Loucy (cell line): Measurements from ENCODE around the gene WDR7.

Source experiments
- H2AFZ ChIP-seq: fragments of 200-600 bp; sonication (generic); 2 replicates; pipeline ENCODE4 v1.6.0; 2016; ENCODE audit warnings: antibody characterized with exemption, mild to moderate bottlenecking, low read length, moderate library complexity
- H3F3A ChIP-seq: fragments of 200-600 bp; 2 replicates; pipeline ENCODE4 v1.6.0; 2016; ENCODE audit warnings: antibody characterized with exemption, low read depth, mild to moderate bottlenecking
- H3K27me3 ChIP-seq: fragments of 200-600 bp; sonication (generic); 2 replicates; pipeline ENCODE4 v1.6.1; 2014; ENCODE audit warnings: low read length, mild to moderate bottlenecking; ENCODE audit not compliant: insufficient read depth, poor library complexity, severe bottlenecking
- H3K36me3 ChIP-seq: fragments of 200-600 bp; sonication (generic); 2 replicates; pipeline ENCODE4 v1.6.1; 2016; ENCODE audit warnings: low read length; ENCODE audit not compliant: insufficient read depth
- H3K4me1 ChIP-seq: fragments of 200-600 bp; sonication (generic); 2 replicates; pipeline ENCODE4 v1.5.1; 2014; ENCODE audit warnings: low read length, mild to moderate bottlenecking; ENCODE audit not compliant: insufficient read depth, poor library complexity, severe bottlenecking
- H3K4me2 ChIP-seq: fragments of 200-600 bp; sonication (generic); 2 replicates; pipeline ENCODE4 v1.6.0; 2014; ENCODE audit warnings: antibody characterized with exemption, low read length, low read depth, mild to moderate bottlenecking; ENCODE audit not compliant: poor library complexity, severe bottlenecking
- H3K4me3 ChIP-seq: fragments of 200-600 bp; sonication (generic); 2 replicates; pipeline ENCODE4 v1.5.1; 2014; ENCODE audit warnings: low read length, mild to moderate bottlenecking, mixed read lengths; ENCODE audit not compliant: poor library complexity, severe bottlenecking
- H3K79me2 ChIP-seq: fragments of 200-600 bp; sonication (generic); 2 replicates; pipeline ENCODE4 v1.6.1; 2014; ENCODE audit warnings: low read length; ENCODE audit not compliant: insufficient read depth
- H3K9ac ChIP-seq: fragments of 200-600 bp; sonication (generic); 2 replicates; pipeline ENCODE4 v1.6.0; 2014; ENCODE audit warnings: mild to moderate bottlenecking, low read depth, low read length, moderate library complexity; ENCODE audit not compliant: poor library complexity, severe bottlenecking
- H3K9me2 ChIP-seq: fragments of 200-600 bp; sonication (generic); replicated peaks from 2 replicates; pipeline ENCODE4 v1.6.1; 2016; ENCODE audit warnings: low read depth, low read length, mixed read lengths
- H3K9me3 ChIP-seq: fragments of 200-600 bp; sonication (generic); 2 replicates; pipeline ENCODE4 v1.6.1; 2014; ENCODE audit warnings: mild to moderate bottlenecking, antibody characterized with exemption, low read length, low read depth; ENCODE audit not compliant: insufficient read depth
- H4K20me1 ChIP-seq: fragments of 200-600 bp; sonication (generic); 2 replicates; pipeline ENCODE4 v1.6.0; 2014; ENCODE audit warnings: antibody characterized with exemption, low read length, mild to moderate bottlenecking; ENCODE audit not compliant: insufficient read depth, poor library complexity, severe bottlenecking
- CTCF ChIP-seq: fragments of 200-600 bp; sonication (generic); conservative IDR thresholded peaks from 2 replicates; pipeline ENCODE4 v1.5.1; 2014; ENCODE audit warnings: mild to moderate bottlenecking, antibody characterized with exemption, low read length
- EZH2phosphoT487 ChIP-seq: fragments of 200-600 bp; IDR thresholded peaks from 2 replicates; pipeline ENCODE4 v1.6.1; 2018; ENCODE audit warnings: antibody characterized with exemption, mild to moderate bottlenecking, moderate library complexity, borderline replicate concordance

The WDR7 gene

GRCh38 chr18:56660655-56661054 lies 9.5 kb downstream of the WDR7 start:
- Histone ChIP-seq H3K4me2 (no peak overlapping the region), H3K27me3 (no peaks in the 10 kb centered on the region), H3K9me3 (no peaks in the 10 kb centered on the region), H3K4me3 (no peak overlapping the region), H4K20me1 (peaks cover 3% of the 10 kb centered on the region), H3K4me1 (peaks cover 2% of the 10 kb centered on the region), H3K9ac (no peak overlapping the region), H3K9me2 (no peaks in the 10 kb centered on the region), H3F3A (no peaks in the 10 kb centered on the region), H3K79me2 (peaks cover 36% of the 10 kb centered on the region), H3K36me3 (no peaks in the 10 kb centered on the region), H2AFZ (no peak overlapping the region)
- no peak for TF ChIP-seq EZH2phosphoT487
- TF ChIP-seq CTCF, result no peak

- Histone ChIP-seq H3K9me2 (no peaks in the 10 kb centered on the region), H3F3A (no peaks in the 10 kb centered on the region)
These were observed 10.4 kb downstream of the WDR7 start for GRCh38 chr18:56661360-56662062.

GRCh38 chr18:56662063-56662408 lies 10.9 kb downstream of the WDR7 start:
- Histone ChIP-seq H3F3A (no peaks in the 10 kb centered on the region), H3K9ac (no peak overlapping the region), H3K27me3 (no peaks in the 10 kb centered on the region), H3K79me2 (peaks cover 31% of the 10 kb centered on the region; the same call in 1 of the 2 replicates), H3K4me3 (no peak overlapping the region), H3K36me3 (no peaks in the 10 kb centered on the region), H4K20me1 (peaks cover 3% of the 10 kb centered on the region), H3K9me3 (no peaks in the 10 kb centered on the region), H2AFZ (no peak overlapping the region), H3K9me2 (no peaks in the 10 kb centered on the region), H3K4me1 (no peaks in the 10 kb centered on the region), H3K4me2 (no peak overlapping the region)
- no peak for TF ChIP-seq CTCF
- no peak for TF ChIP-seq EZH2phosphoT487

More at GRCh38 chr18:56661360-56662062, 10.4 kb downstream of the WDR7 start:
- Histone ChIP-seq H3K4me3 (no peak overlapping the region), H3K4me2 (no peak overlapping the region), H3K9ac (no peak overlapping the region), H3K79me2 (peaks cover 31% of the 10 kb centered on the region; the same call in 1 of the 2 replicates), H4K20me1 (peaks cover 3% of the 10 kb centered on the region), H2AFZ (no peak overlapping the region), H3K9me3 (no peaks in the 10 kb centered on the region), H3K27me3 (no peaks in the 10 kb centered on the region), H3K4me1 (no peaks in the 10 kb centered on the region), H3K36me3 (no peaks in the 10 kb centered on the region)
- TF ChIP-seq CTCF (no peak), EZH2phosphoT487 (no peak)
